GM18873 (cell line): Measurements from ENCODE around the gene CD79B.

Experiments used
- ATAC-seq: cut with Tn5 transposase; IDR thresholded peaks from one replicate; pipeline ENCODE4 v1.9.1; 2021; ENCODE audit warnings: mild to moderate bottlenecking, moderate library complexity, moderate number of reproducible peaks; ENCODE audit not compliant: unreplicated experiment, low FRiP score

The CD79B gene

GRCh38 chr17:63931981-63932561 lies at the start of gene CD79B:
TSS of gene CD79B (minus strand) at chr17:63932331. CDS start at chr17:63932261, 70 bp downstream.
- peak; percentile 59 for ATAC-seq

GRCh38 chr17:63978272-63979200 lies 46.4 kb upstream of the CD79B start:
- no peak for ATAC-seq

GRCh38 chr17:63976702-63977101 lies 44.6 kb upstream of the CD79B start:
- no peak for ATAC-seq

GRCh38 chr17:63975541-63976092 lies 43.5 kb upstream of the CD79B start:
- no peak for ATAC-seq

GRCh38 chr17:63974594-63975192 lies 42.6 kb upstream of the CD79B start:
- ATAC-seq: no peak

GRCh38 chr17:63973930-63974593 lies 41.9 kb upstream of the CD79B start:
- ATAC-seq: no peak

- no peak for ATAC-seq
Measured at GRCh38 chr17:63973247-63973646, 41.1 kb upstream of the CD79B start.

- ATAC-seq: no peak
Measured at GRCh38 chr17:63972796-63973195, 40.7 kb upstream of the CD79B start, which contains the start of gene SCN4A. TSS of gene SCN4A (minus strand) at chr17:63972918. CDS start at chr17:63972841, 77 bp downstream.

- ATAC-seq: no peak
Measured at GRCh38 chr17:63969278-63969677, 37.1 kb upstream of the CD79B start.

GRCh38 chr17:63967953-63968352 lies 35.8 kb upstream of the CD79B start:
- no peak for ATAC-seq

GRCh38 chr17:63966646-63967264 lies 34.6 kb upstream of the CD79B start:
- peak; percentile 44 for ATAC-seq

- ATAC-seq: no peak
Measured at GRCh38 chr17:63963123-63963522, 31.0 kb upstream of the CD79B start.

GRCh38 chr17:63962298-63962744 lies 30.2 kb upstream of the CD79B start:
- ATAC-seq: no peak

- ATAC-seq: no peak
Measured at GRCh38 chr17:63961355-63962212, 29.5 kb upstream of the CD79B start.

- no peak for ATAC-seq
Measured at GRCh38 chr17:63960430-63960829, 28.3 kb upstream of the CD79B start.

- no peak for ATAC-seq
Measured at GRCh38 chr17:63960006-63960405, 27.9 kb upstream of the CD79B start.

GRCh38 chr17:63956296-63956920 lies 24.3 kb upstream of the CD79B start:
- no peak for ATAC-seq

GRCh38 chr17:63955791-63956190 lies 23.7 kb upstream of the CD79B start:
- no peak for ATAC-seq

GRCh38 chr17:63955232-63955631 lies 23.1 kb upstream of the CD79B start:
- ATAC-seq: no peak
